OCI-LY1 (cell line): Measurements from ENCODE around the gene CHSY1.

Experiments used
- EZH2 ChIP-seq: fragments of 200-600 bp; sonication (generic), shearing (Covaris generic); IDR thresholded peaks from 2 replicates; pipeline ENCODE4 v1.8.0; 2017; ENCODE audit warnings: borderline replicate concordance, mixed run types, mild to moderate bottlenecking, antibody characterized with exemption, low read length, moderate library complexity, mixed read lengths
- TF ChIP-seq, protein P1 (sequence below): fragments of 200-600 bp; sonication (generic), shearing (Covaris generic); IDR thresholded peaks from 2 replicates; pipeline ENCODE4 v1.5.1; 2017; ENCODE audit warnings: mild to moderate bottlenecking, antibody characterized with exemption, low read length, moderate library complexity, mixed read lengths

DNA sequence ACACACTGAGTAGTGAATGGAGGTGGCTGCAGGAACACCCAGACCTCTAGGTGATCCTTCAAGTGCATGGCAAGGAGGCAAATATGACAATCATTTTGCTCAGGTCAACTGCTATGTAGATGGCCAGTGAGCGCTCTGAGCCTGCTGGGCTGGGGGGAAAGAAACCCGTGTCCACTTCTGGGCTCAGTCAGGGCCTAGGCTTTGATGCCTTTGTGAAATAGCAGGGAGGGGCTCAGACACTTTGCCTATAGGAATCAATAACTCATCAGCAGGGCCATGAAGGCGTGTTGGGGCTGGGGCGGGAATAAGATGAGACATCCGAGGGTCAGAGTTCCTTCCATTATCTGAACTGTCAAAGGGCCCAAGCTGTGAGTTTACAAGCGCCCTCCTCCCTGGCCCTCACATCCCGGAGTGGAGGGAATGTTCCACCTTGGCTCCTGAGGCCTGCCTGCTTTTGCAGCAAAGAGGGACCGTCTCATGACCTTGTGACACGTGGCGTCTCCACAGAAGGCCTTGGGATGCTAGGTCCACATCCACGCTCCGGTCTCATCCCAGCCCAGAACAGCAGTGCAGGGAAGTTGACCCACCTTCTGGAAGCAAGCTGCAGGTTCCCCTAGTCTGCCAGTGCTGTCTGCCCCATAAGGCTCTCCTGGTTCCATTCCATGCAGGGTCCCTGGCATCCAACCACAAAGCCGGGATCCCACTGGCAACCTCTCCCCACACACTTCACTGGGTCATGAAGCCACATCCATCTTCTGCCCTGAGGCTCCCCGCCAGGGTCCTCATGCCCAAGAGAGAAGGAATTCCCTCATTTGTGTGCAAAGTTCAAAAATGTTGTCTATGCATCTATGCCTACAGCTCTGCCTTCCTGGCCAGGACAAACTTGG, 78.4 kb downstream of the CHSY1 start:
- no peak for TF ChIP-seq EZH2
- TF ChIP-seq, protein P1, sequence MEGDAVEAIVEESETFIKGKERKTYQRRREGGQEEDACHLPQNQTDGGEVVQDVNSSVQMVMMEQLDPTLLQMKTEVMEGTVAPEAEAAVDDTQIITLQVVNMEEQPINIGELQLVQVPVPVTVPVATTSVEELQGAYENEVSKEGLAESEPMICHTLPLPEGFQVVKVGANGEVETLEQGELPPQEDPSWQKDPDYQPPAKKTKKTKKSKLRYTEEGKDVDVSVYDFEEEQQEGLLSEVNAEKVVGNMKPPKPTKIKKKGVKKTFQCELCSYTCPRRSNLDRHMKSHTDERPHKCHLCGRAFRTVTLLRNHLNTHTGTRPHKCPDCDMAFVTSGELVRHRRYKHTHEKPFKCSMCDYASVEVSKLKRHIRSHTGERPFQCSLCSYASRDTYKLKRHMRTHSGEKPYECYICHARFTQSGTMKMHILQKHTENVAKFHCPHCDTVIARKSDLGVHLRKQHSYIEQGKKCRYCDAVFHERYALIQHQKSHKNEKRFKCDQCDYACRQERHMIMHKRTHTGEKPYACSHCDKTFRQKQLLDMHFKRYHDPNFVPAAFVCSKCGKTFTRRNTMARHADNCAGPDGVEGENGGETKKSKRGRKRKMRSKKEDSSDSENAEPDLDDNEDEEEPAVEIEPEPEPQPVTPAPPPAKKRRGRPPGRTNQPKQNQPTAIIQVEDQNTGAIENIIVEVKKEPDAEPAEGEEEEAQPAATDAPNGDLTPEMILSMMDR, result no peak
